ACC112 (cell line): ENCODE measurements around the gene KDM6A.
"Not testable (repeated sequence)": the region's sequence is repeated elsewhere in the genome, so short reads cannot be mapped to it uniquely, and the experiment has no call there.

ENCODE experiments used
- H2AFZ ChIP-seq: fragments of 200-600 bp; sonication (generic); one replicate; pipeline ENCODE4 v1.6.0; 2017; ENCODE audit warnings: antibody characterized with exemption, low read length; ENCODE audit not compliant: unreplicated experiment
- H3K27ac ChIP-seq: fragments of 200-600 bp; sonication (generic); 2 replicates; pipeline ENCODE4 v1.5.1; 2014; ENCODE audit warnings: low read depth, mild to moderate bottlenecking, antibody characterized with exemption, low read length, moderate library complexity
- H3K27me3 ChIP-seq: fragments of 200-600 bp; sonication (generic); 2 replicates; pipeline ENCODE4 v1.6.1; 2014; ENCODE audit warnings: mild to moderate bottlenecking, antibody characterized with exemption, low read length, moderate library complexity, mixed read lengths; ENCODE audit not compliant: insufficient read depth
- H3K36me3 ChIP-seq: fragments of 200-600 bp; sonication (generic); 2 replicates; pipeline ENCODE4 v1.6.1; 2016; ENCODE audit warnings: mild to moderate bottlenecking, antibody characterized with exemption, low read length, moderate library complexity, mixed read lengths; ENCODE audit not compliant: insufficient read depth
- H3K4me1 ChIP-seq: fragments of 200-600 bp; sonication (generic); one replicate; pipeline ENCODE4 v1.6.1; 2016; ENCODE audit warnings: low read length, mixed read lengths; ENCODE audit not compliant: insufficient read depth, unreplicated experiment, control insufficient read depth
- H3K4me3 ChIP-seq: fragments of 200-600 bp; sonication (generic); 2 replicates; pipeline ENCODE4 v1.5.1; 2014; ENCODE audit warnings: mild to moderate bottlenecking, low read depth, low read length
- H3K79me2 ChIP-seq: fragments of 200-600 bp; sonication (generic); one replicate; pipeline ENCODE4 v1.6.0; 2016; ENCODE audit warnings: low read length; ENCODE audit not compliant: control insufficient read depth, unreplicated experiment, insufficient read depth

Gene KDM6A

DNA sequence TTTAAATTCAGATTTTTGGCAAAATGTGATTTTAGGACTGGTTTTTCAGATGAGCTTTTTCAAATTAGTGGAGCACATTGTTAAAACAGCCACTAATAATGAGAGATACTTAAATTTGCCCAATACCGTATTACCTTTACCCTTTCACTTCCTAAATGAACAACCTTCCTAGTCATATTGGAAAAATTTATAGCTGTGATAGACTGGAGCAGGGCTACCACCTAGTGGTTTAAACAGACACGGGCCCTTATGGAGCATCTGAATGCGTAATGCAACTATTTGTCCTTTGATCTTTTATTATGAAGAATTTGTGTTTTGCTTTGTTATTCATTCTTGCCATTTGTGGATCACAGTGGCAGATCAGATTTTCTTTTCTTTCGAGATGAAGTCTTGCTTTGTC is 72.7 kb downstream of the KDM6A start:
- no peak overlapping the region for H3K4me3 ChIP-seq
- H3K4me1 ChIP-seq = no peaks in the 10 kb centered on the region
- no peak overlapping the region for H3K27ac ChIP-seq

DNA sequence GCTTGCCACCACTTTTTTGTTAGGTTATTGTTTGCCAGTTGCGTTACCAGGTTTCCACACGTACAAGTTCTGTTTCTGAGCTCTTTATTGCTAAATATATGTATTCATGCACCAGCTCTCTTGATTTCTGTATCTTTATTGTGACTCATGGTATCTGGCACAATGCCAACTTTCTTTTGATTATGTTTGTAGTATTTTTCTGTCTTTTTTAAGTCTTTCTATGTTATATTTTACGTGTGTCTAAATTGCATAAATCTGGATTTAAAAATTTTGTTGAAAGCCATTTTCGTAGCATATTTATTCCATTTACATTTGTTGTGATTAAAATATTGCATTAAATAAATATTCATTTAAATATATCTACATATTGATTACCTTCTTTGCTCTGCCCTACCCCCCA is 73.8 kb downstream of the KDM6A start:
- Histone ChIP-seq H3K4me3 (no peak overlapping the region), H3K27me3 (no peaks in the 10 kb centered on the region)

More for the DNA sequence above, 72.7 kb downstream of the KDM6A start:
- Histone ChIP-seq H3K27me3 (no peaks in the 10 kb centered on the region), H2AFZ (no peak overlapping the region), H3K36me3 (peaks cover 19% of the 10 kb centered on the region), H3K79me2 (peaks cover 57% of the 10 kb centered on the region)

DNA sequence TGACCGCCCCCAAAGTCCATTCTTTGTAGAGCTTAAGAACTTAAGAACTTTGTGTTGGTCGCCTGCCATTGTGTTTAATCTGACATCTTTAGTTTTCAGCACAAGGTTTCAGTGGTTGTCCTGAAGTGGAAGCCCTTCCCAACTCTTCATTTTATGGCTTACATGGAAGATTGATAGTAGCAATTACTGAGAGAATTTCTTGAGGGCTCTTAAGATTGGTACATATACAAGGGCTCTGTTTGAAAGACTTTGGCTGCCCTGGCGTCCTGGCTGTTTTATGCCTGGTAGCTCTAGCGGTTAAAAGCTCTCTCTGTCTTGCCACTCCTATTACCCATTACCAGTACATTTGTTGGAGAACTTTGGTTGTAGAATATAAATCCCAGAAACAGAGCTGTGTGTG is 75.0 kb downstream of the KDM6A start:
- H2AFZ ChIP-seq = no peak overlapping the region
- peaks cover 19% of the 10 kb centered on the region for H3K36me3 ChIP-seq
- H3K27ac ChIP-seq = no peak overlapping the region
- no peaks in the 10 kb centered on the region for H3K27me3 ChIP-seq
- H3K4me1 ChIP-seq = no peaks in the 10 kb centered on the region
- peaks cover 73% of the 10 kb centered on the region for H3K79me2 ChIP-seq
- H3K4me3 ChIP-seq = no peak overlapping the region

More for the DNA sequence above, 73.8 kb downstream of the KDM6A start:
- peaks cover 19% of the 10 kb centered on the region for H3K36me3 ChIP-seq
- H2AFZ ChIP-seq = no peak overlapping the region
- H3K27ac ChIP-seq = no peak overlapping the region
- peaks cover 64% of the 10 kb centered on the region for H3K79me2 ChIP-seq
- no peaks in the 10 kb centered on the region for H3K4me1 ChIP-seq

DNA sequence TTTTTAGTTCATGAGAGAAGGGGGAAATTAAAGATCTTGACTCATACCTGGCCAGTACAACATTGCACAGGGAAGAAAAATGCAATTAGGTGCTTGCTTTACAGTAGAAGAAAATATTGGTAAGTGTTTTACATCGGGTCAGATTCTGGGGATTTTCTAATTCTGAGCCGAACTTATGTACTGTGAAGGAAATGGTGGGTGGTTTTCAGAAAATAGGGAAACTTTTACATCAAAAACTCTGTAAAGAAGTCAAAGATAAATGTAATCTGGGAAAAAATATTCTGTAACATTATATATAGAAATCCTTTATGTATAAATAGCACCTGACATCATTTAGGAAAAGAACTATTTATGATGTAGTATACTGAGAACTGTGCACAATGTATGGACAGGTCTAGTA is 75.4 kb downstream of the KDM6A start:
- H3K79me2 ChIP-seq = peaks cover 72% of the 10 kb centered on the region
- no peak overlapping the region for H3K27ac ChIP-seq
- H3K4me3 ChIP-seq = no peak overlapping the region
- no peaks in the 10 kb centered on the region for H3K4me1 ChIP-seq
- peaks cover 16% of the 10 kb centered on the region for H3K36me3 ChIP-seq
- no peak overlapping the region for H2AFZ ChIP-seq
- no peaks in the 10 kb centered on the region for H3K27me3 ChIP-seq

DNA sequence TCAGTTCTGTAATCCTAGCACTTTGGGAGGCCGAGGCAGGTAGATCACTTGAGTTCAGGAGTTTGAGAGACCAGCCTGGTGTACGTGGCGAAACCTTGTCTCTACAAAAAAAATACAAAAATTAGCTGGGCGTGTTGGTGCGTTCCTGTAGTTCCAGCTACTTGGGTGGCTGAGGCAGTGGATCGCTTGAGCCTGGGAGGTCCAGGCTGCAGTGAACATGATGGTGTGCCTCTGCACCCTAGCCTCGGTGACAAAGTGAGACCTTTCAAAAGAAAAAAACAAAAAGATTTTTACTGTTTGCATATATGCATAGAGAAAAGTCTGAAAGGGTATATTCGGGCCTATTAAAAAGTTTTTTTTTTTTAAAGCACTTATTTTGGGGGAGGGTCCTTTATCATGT is 76.1 kb downstream of the KDM6A start:
- H3K27me3 ChIP-seq = no peaks in the 10 kb centered on the region
- H3K79me2 ChIP-seq = peaks cover 72% of the 10 kb centered on the region
- H3K4me3 ChIP-seq = no peak overlapping the region
- H3K27ac ChIP-seq = no peak overlapping the region
- H2AFZ ChIP-seq = no peak overlapping the region
- peaks cover 13% of the 10 kb centered on the region for H3K36me3 ChIP-seq
- no peaks in the 10 kb centered on the region for H3K4me1 ChIP-seq

DNA sequence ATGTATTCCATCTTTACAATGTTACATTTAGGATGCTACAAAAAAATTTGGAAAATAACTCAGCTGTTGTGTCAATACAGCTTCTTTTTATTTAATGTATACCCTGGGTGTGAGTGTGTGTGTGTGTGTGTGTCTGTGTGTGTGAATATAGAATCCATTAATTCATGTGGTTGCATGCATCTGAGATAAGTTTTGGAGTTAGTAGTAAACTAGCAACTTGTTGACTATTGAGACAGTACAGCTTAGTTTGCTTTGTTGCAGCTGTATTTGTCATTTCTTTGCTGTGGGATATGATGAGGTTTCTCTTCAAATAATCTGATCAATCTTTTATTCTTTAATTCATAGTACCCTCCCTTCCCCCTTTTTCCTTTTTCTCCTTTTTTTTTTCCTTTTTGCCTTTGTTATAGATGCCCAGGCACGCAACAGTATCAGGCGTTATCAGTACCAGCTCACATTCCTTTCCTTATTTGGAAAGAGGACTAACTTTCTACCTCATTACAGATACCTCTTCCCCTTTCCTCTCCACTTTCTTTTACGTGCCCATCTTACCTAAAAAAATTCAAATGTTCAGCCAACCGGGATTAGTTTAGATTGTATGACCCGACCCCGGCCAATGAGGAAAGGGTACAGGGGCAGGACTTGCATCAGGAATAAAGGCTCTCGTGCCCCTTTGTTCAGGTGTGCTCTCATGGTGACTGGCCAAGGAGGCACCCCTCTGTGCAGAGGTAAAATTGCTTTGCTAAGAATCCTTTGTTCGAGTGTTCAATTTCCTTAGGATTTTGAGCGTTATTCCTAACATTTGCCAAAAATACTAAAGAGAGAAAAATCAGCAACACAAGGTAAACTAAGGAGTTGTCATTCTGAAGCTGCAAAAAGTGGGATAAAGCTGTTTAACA is 77.7 kb downstream of the KDM6A start:
- not testable (repeated sequence) for H3K4me3 ChIP-seq, H3K27me3 ChIP-seq, H3K4me1 ChIP-seq, H2AFZ ChIP-seq, H3K27ac ChIP-seq, H3K36me3 ChIP-seq
- peaks cover 70% of the 10 kb centered on the region for H3K79me2 ChIP-seq

DNA sequence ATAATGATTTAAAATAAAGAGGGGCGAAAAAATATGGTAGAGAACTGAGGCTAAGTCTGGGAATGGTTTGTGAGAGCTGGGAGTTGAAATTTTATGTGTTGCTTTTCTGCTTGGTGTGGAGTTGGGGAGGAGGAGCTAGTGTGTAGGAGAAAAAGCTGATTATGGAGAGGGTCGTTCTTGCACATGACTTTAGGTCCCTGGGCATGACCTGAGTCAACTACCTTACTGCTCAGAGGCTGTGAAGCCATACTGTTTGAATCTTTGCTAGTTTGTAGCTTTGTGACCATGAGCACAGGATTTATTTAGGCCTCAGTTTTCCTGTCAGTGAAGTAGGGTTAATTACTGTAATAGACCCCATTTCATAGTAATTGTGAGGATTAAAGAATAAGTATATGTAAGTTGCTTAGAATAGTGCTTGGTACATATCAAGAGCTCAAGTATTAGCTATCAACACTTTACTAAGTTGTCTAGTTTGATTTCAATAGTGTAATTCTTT is 78.6 kb downstream of the KDM6A start:
- Histone ChIP-seq H3K36me3 (no peaks in the 10 kb centered on the region), H3K4me3 (no peak overlapping the region), H2AFZ (no peak overlapping the region), H3K79me2 (peaks cover 75% of the 10 kb centered on the region), H3K27ac (no peak overlapping the region), H3K27me3 (no peaks in the 10 kb centered on the region), H3K4me1 (peaks cover 2% of the 10 kb centered on the region)

DNA sequence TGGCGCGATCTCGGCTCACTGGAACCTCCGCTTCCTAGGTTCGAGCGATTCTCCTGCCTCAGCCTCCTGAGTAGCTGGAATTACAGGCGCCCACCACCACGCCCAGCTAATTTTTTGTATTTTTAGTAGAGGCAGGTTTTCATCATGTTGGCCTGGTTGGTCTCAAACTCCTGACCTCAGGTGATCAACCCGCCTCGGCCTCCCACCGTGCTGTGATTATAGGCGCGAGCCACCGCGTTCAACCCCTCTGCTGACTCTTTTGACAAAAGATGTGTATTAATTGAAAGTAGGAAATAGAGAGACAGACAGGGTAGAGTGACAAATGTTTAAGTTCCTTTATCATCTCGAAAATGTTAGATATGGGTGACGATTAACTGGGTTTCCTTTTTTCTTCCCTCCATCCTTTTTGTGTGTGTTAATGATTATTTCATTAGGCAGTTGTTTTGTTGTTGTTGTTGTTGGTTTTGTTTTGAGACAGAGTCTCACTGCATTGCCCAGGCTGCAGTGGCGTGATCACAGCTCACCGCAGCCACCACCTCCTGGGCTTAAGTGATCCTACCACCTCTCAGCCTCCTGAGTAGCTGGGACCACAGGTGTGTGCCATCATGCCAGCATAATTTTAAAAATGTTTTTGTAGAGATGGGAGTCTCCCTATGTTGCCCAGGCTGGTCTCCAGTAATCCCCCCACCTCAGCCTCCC is 79.5 kb downstream of the KDM6A start:
- no peak overlapping the region for H3K27ac ChIP-seq
- H3K27me3 ChIP-seq = no peaks in the 10 kb centered on the region
- H3K36me3 ChIP-seq = no peaks in the 10 kb centered on the region
- no peak overlapping the region for H2AFZ ChIP-seq
- H3K4me1 ChIP-seq = peaks cover 2% of the 10 kb centered on the region
- no peak overlapping the region for H3K4me3 ChIP-seq
- H3K79me2 ChIP-seq = peaks cover 77% of the 10 kb centered on the region

DNA sequence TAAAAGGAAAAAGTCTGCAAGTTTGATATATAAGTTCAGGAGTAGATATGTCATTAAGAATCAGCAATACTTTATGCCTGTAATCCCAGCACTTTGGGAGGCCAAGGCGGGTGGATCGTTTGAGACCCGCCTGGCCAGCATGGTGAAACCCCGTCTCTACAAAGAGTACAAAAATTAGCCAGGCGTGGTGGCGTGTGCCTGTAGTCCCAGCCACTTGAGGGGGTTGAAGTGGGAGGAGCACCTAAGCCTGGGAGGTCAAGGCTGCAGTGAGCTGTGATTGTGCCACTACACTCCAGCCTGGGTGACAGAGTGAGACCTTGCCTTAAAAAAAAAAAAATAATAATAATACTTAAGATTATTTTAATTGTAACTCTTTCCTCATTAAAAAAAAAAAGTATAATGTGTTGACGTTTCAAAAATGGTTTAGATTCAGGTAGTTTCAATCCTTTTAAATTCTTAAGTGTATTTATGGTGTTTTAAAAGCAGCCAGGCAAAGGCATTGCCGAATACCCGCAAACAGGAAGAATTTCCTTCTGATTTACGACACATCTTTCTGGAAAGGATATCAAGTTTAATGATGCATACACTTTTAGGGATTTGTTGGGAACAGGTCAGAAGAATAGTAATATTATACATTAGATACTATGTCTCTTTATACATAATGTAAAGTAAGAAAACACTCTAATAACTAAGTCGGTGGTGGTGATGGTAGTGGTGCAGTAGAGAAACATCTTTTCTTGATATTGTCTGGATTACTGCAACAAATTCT is 80.9 kb downstream of the KDM6A start:
- peaks cover 2% of the 10 kb centered on the region for H3K4me1 ChIP-seq
- no peak overlapping the region for H3K4me3 ChIP-seq
- H2AFZ ChIP-seq = no peak overlapping the region
- H3K36me3 ChIP-seq = no peaks in the 10 kb centered on the region
- peaks cover 70% of the 10 kb centered on the region for H3K79me2 ChIP-seq
- no peaks in the 10 kb centered on the region for H3K27me3 ChIP-seq
- H3K27ac ChIP-seq = no peak overlapping the region

DNA sequence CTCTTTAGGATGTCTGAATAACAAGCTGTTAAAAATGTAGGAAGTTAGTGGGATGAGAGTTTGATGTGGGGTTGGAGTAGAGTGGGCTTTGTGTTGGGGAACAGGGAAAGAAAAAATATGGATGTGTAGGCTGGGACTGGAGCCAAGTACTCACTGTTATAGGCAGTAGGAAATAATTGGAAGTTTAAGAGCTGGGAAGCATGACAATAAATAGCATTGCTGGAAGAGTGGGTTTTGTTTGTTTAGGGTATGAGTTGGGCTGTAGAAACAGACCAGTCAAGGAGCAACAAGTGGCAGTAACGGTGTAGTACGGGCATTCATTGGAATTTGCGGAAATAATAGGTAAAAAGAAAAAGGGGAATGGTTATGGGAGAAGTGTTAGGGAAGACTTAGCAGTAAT is 81.6 kb downstream of the KDM6A start:
- Histone ChIP-seq H3K4me1 (peaks cover 2% of the 10 kb centered on the region), H3K27ac (no peak overlapping the region), H3K36me3 (no peaks in the 10 kb centered on the region), H2AFZ (no peak overlapping the region), H3K79me2 (peaks cover 69% of the 10 kb centered on the region), H3K4me3 (no peak overlapping the region), H3K27me3 (no peaks in the 10 kb centered on the region)
